AG09319 (cell line): ENCODE measurements around the gene FXR2.
"Not testable (repeated sequence)": the region's sequence is repeated elsewhere in the genome, so short reads cannot be mapped to it uniquely, and the experiment has no call there.

Source experiments
- DNase-seq: peaks from one replicate; pipeline ENCODE4 v3.0.0-alpha.2; 2010; ENCODE audit warnings: low read depth; ENCODE audit errors: extremely low read depth
- CTCF ChIP-seq: IDR thresholded peaks from 2 replicates; pipeline ENCODE4 v1.5.1; 2011; ENCODE audit warnings: low read depth, mild to moderate bottlenecking, inconsistent platforms, low read length, moderate library complexity

Gene FXR2

GRCh38 chr17:7626956-7627249 lies 12.2 kb upstream of the FXR2 start:
- TF ChIP-seq CTCF: no peak
- no peak for DNase-seq

GRCh38 chr17:7626307-7626706 lies 11.6 kb upstream of the FXR2 start:
- no peak for DNase-seq
- TF ChIP-seq CTCF: no peak

DNA sequence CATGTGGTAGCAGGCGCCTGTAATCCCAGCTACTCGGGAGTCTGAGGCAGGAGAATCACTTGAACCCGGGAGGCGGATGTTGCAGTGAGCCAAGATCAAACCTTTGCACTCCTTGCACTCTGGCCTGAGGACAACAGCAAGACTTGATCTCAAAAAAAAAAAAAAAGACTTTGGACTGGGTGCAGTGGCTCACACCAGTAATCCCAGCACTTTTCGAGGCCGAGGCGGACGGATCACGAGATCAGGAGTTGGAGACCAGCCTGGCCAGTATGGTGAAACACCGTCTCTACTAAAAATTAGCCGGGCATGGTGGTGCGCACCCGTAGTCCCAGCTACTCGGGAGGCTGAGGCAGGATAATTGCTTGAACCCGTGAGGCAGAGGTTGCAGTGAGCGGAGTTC lies 11.1 kb upstream of the FXR2 start:
- DNase-seq: not testable (repeated sequence)

DNA sequence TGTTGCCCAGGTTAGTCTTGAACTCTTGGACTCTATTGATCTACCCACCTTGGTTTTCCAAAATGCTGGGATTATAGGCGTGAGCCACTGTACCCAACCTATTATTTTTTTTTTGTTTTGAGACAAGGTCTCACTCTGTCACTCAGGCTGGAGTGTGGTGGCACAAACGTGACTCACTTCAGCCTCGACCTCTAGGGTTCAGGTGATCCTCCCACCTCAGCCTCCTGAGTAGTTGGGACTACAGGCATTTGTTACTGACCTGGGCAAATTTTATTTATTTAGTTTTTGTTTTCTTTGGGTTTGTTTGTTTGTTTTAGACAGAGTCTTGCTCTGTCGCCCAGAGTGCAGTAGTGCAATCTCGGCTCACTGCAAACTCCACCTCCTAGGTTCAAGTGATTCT lies 9.0 kb upstream of the FXR2 start:
- no peak for TF ChIP-seq CTCF
- DNase-seq: no peak

- no peak for TF ChIP-seq CTCF
- DNase-seq: no peak
Observed at GRCh38 chr17:7620835-7621234, 6.1 kb upstream of the FXR2 start.

DNA sequence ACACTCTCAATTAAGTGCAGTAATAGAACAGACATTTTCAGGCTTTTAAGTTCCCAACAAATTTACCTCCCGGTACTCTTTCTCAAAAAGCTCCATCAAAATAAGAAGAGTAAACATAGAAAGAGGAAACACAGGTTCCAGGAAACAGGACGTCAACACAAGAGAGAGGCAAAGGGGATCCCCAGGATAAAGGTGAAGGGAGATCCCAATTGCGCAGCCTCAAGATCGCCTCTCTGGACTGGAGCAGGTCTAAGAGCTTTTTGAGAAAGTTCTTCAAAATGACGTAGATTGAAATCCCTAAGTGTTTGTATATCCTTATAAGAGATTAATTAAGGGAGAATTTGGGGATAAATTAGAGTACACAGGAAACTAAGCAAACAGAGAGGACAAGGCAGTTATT lies 3.9 kb upstream of the FXR2 start:
- no peak for TF ChIP-seq CTCF
- no peak for DNase-seq

DNA sequence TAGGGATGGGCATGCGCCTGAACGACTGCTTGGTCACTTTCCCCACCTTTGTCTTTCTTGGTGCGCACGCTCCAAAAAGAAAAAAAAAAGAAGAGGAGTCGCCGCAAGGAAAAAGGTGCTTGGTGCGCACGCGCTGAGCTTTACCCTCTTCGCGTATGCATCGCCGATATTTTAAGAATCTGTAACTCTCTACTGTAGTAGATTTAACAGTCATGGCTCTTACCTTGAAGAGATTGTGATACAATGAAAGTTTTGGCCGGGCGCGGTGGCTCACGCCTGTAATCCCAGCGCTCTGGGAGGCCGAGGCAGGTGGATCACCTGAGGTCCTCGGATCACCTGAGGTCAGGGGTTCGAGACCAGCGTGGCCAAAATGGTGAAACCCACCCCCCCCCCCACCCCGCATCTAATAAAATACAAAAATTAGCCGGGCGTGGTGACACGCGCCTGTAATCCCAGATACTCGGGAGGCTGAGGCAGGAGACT lies 609 bp upstream of the FXR2 start:
- no peak for TF ChIP-seq CTCF
- no peak for DNase-seq

DNA sequence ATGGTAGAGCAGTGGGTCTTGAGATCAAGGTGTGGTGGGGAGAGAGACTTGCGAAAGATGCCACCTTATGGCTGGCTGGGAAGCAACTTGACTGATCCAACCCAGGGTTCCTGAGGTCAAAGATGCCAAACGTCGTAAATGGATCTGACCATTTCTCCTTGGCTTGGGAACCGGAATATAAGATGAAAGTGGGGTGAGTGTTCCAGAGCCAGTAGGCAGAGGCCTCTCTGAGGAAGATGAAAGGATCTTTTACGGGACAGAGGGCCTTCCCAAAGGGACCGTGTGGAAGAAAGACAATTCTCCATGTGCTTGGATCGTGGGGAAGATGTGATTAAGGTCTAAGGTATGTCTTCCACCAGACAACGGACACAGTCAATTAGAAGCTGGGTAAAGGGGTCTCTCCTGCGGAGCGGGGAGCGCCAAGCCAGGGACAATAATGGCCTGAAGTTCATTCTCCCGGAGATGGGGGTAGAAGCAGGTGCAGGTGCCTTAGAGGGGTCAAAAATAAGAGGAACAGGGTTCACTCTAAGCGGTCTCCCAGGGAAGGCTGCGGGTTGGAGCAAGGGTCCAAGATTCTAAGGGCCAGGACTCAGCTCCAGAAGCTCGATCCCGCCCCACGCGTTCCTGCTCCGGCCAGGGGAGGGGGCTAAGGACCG lies 800 bp downstream of the FXR2 start:
- TF ChIP-seq CTCF: no peak
- no peak for DNase-seq
